Ovary (tissue), 9 donors: ENCODE data around the gene PSKH1. TPM values are rescaled to one million over a fixed set of nuclear protein-coding genes. Genes with fewer than 3 reads are reported as not detected.
"Not testable (repeated sequence)": the region's sequence is repeated elsewhere in the genome, so short reads cannot be mapped to it uniquely, and the experiment has no call there.

ENCODE experiments used
- DNase-seq, 5 donors: peaks; one replicate each; pipeline ENCODE4 v3.0.0-alpha.2; 2019 to 2020
- H3K27ac ChIP-seq, 2 donors: fragments of 200-600 bp; one replicate each; pipeline versions ENCODE4 v1.5.1 to v1.8.0; 2019 to 2022
- H3K27me3 ChIP-seq: fragments of 200-600 bp; one replicate; pipeline ENCODE4 v1.8.0; 2022
- H3K36me3 ChIP-seq: fragments of 200-600 bp; sonication (generic); one replicate; pipeline ENCODE4 v1.5.1; 2019
- H3K4me1 ChIP-seq: one replicate; pipeline ENCODE4 v1.8.1; 2013; ENCODE audit warnings: mild to moderate bottlenecking, moderate library complexity; ENCODE audit not compliant: insufficient read depth
- H3K4me3 ChIP-seq: fragments of 200-600 bp; sonication (generic); one replicate; pipeline ENCODE4 v1.5.1; 2017
- H3K9me3 ChIP-seq, 2 donors: fragments of 200-600 bp in 1 of 2; sonication (generic) in 1 of 2; one replicate each; pipeline versions ENCODE4 v1.5.1 to v1.8.1; 2013 to 2019; ENCODE audit warnings: mild to moderate bottlenecking in 1 of 2, moderate library complexity in 1 of 2
- EP300 ChIP-seq: sonication (generic); formaldehyde crosslinking; IDR thresholded peaks from one replicate; pipeline ENCODE4 v1.6.1; 2017; ENCODE audit warnings: antibody characterized with exemption
- POLR2A ChIP-seq: fragments of 450-650 bp; IDR thresholded peaks from one replicate; pipeline ENCODE4 v1.6.1; 2017; ENCODE audit warnings: antibody characterized with exemption, mild to moderate bottlenecking, moderate library complexity
- WGBS, 3 donors: extraction: QIAGEN DNeasy Blood & Tissue Kit in 1 of 3; methylation state at CpG; one replicate each; pipeline versions ENCODE4 v1.1.5 to v1.1.7; 2013 to 2017; 5-methylcytosine and 5-hydroxymethylcytosine counted together
- intact Hi-C, 4 donors: fragments of 100-400 bp; cut with DNase I; formaldehyde crosslinking; loops; one replicate each; pipeline versions ENCODE4 v1.11.0 to v1.15.1; 2022 to 2023
- polyA plus RNA-seq, 2 donors: library from polyadenylated mRNA; stranded (reverse); fragments of 200-250 nt in 1 of 2; fragments of 350-450 nt in 1 of 2; fragmentation: Illumina TruSeq in 1 of 2; extraction: RNeasy Lipid Tissue Mini Kit (QIAGEN cat#74804) in 1 of 2; gene quantifications; one replicate each; pipeline ENCODE4 v1.2.3, GENCODE V29; 2013 to 2014
- total RNA-seq, 7 donors: library from RNA; depleted of rRNA in 2 of 7; stranded (reverse); fragments of >200 nt in 2 of 7; fragmentation: NEBNext Ultra II Directional in 3 of 7; extraction: Animal tissue kit (Norgen Biotek cat#: 25700) in 3 of 7; gene quantifications; one replicate each; pipeline versions ENCODE4 v1.1.0 to v1.2.4, GENCODE V29; 2016 to 2023
- TF ChIP-seq, protein P1 (sequence below), 3 donors: fragments of 450-650 bp in 2 of 3; fragments of 200-600 bp in 1 of 3; IDR thresholded peaks; one replicate each; pipeline versions ENCODE4 v1.5.1 to v1.8.0; 2016 to 2022; ENCODE audit warnings: antibody characterized with exemption in 3 of 3, mild to moderate bottlenecking in 1 of 3
- donor health status: DM: no; HTN: no; CAD: no; lungs with moderate emphysema.
- donor health status: DM: no; HTN: no; CAD: no.
- donor health status: Bipolar disorder and iron deficiency.
- donor health status: DM: yes; HTN: yes; CAD: no.
- donor health status: DM: no; HTN: no; CAD: no.
- donor health status: DM: yes; HTN: yes; CAD: no.

The PSKH1 gene
- total and polyA plus RNA-seq, 9 donors, result 9.6 to 38.9 (median 26.6) TPM

DNA sequence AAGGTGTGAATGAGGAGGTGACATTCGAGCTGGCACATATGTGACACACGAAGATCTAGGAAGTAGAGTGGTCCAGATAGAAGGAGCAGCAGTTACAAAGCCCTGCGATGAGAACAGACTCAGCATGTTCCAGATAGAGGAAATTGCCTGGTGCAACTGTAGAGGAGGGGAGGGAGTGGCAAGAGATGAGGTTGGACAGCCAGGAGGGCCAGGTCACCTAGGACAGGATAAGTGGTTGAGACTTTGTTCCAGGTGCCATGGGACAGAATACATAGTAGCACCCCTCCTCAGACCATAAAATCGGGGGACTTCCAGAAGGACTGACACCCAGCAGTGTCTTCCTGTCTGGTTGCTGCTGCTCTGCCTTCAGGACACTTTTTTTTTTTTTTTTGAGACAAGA, 34.6 kb upstream of the PSKH1 start:
- TF ChIP-seq POLR2A (no peak), EP300 (no peak)
- TF ChIP-seq, protein P1, sequence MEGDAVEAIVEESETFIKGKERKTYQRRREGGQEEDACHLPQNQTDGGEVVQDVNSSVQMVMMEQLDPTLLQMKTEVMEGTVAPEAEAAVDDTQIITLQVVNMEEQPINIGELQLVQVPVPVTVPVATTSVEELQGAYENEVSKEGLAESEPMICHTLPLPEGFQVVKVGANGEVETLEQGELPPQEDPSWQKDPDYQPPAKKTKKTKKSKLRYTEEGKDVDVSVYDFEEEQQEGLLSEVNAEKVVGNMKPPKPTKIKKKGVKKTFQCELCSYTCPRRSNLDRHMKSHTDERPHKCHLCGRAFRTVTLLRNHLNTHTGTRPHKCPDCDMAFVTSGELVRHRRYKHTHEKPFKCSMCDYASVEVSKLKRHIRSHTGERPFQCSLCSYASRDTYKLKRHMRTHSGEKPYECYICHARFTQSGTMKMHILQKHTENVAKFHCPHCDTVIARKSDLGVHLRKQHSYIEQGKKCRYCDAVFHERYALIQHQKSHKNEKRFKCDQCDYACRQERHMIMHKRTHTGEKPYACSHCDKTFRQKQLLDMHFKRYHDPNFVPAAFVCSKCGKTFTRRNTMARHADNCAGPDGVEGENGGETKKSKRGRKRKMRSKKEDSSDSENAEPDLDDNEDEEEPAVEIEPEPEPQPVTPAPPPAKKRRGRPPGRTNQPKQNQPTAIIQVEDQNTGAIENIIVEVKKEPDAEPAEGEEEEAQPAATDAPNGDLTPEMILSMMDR (IDR thresholded peaks at IDR 0.05), result no peak
- Histone ChIP-seq H3K4me1 (peaks cover 19% of the 10 kb centered on the region), H3K4me3 (no peak overlapping the region), H3K36me3 (no peaks in the 10 kb centered on the region), H3K27ac (no peak overlapping the region), H3K9me3 (no peaks in the 10 kb centered on the region), H3K27me3 (no peaks in the 10 kb centered on the region)
- WGBS, 3 donors, result 87 to 89% (median 87%) methylated on average over 4 of the region's 4 CpGs
- intact Hi-C loops, result no loop called here
- no peak for DNase-seq

DNA sequence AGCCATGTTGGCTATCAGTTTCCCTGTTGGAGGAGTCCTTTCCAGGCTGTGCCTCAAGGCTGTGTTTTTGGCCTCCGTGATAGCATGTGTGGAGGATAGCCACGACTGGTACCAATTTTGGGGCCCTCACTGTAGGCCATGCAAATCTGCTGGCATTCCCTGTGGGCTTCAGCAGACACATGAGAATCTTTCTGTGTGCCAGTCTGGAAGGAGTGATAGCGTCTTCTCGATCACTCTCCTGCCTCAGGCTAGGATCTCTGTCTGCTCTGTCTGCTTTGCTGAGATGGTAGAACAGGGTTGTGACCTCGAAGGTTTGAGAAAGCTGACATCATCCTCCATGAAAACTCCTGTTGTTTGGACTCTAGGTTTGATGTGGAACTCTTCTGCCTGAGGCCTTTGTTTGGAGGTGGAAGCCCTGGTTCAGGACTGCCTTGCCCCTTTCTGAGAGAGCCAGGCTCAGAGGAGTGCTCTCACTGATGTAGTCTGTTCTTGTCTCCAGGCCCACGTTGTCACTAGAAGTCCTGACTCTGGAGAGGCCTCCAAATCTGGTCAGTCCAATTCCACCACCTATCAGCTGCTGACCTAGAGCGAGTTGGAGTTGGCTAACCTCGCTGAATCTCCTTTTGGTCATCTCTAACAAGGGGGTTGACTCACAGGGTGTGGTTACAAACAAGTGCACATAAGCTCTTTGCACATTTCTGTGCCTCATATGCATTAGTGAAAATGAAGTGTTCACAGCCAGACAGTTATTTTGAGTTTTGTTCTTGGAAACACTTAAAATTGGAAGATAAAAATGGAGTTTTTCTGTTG, 32.3 kb upstream of the PSKH1 start:
- H3K4me1 ChIP-seq, result peaks cover 10% of the 10 kb centered on the region
- TF ChIP-seq POLR2A, result no peak
- TF ChIP-seq EP300, result no peak
- TF ChIP-seq, protein P1 (IDR thresholded peaks at IDR 0.05), result no peak
- no peak for DNase-seq
- no peak overlapping the region for H3K27ac ChIP-seq
- WGBS, 3 donors, result 81 to 86% (median 81%) methylated on average over 8 of the region's 8 CpGs
- H3K4me3 ChIP-seq, result no peak overlapping the region
- no peaks in the 10 kb centered on the region for H3K9me3 ChIP-seq
- no peaks in the 10 kb centered on the region for H3K36me3 ChIP-seq
- H3K27me3 ChIP-seq, result no peaks in the 10 kb centered on the region
- intact Hi-C loops, result no loop called here

DNA sequence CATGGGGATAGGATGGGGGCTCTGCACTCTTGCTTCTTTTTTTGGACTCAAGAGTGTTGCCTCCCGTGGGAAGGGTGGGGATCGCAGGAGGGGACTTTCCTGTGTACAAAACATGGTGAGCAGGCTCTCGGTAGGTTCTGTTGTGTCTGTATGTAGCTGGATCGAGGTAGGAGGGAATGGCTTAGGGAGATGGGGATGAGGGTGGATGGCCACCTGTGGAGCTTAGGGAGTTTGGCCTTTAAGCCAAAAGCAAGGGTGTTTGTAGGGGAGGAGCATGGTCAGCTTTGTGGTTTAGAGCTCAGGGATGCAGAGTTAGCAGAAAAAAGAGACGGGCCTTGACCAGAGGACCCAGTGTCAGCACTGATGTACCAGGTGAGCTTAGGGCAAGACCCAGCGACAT, 31.2 kb upstream of the PSKH1 start:
- H3K9me3 ChIP-seq, result no peaks in the 10 kb centered on the region
- TF ChIP-seq, protein P1 (IDR thresholded peaks at IDR 0.05), result no peak
- no peak for TF ChIP-seq POLR2A
- no peak for TF ChIP-seq EP300
- no peaks in the 10 kb centered on the region for H3K27me3 ChIP-seq
- H3K36me3 ChIP-seq, result no peaks in the 10 kb centered on the region
- H3K4me3 ChIP-seq, result no peak overlapping the region
- no peak overlapping the region for H3K27ac ChIP-seq
- H3K4me1 ChIP-seq, result peaks cover 9% of the 10 kb centered on the region
- DNase-seq, result no peak
- 85 to 87% (median 86%) methylated on average over 6 of the region's 6 CpGs for WGBS, 3 donors
- intact Hi-C loops, result no loop called here

DNA sequence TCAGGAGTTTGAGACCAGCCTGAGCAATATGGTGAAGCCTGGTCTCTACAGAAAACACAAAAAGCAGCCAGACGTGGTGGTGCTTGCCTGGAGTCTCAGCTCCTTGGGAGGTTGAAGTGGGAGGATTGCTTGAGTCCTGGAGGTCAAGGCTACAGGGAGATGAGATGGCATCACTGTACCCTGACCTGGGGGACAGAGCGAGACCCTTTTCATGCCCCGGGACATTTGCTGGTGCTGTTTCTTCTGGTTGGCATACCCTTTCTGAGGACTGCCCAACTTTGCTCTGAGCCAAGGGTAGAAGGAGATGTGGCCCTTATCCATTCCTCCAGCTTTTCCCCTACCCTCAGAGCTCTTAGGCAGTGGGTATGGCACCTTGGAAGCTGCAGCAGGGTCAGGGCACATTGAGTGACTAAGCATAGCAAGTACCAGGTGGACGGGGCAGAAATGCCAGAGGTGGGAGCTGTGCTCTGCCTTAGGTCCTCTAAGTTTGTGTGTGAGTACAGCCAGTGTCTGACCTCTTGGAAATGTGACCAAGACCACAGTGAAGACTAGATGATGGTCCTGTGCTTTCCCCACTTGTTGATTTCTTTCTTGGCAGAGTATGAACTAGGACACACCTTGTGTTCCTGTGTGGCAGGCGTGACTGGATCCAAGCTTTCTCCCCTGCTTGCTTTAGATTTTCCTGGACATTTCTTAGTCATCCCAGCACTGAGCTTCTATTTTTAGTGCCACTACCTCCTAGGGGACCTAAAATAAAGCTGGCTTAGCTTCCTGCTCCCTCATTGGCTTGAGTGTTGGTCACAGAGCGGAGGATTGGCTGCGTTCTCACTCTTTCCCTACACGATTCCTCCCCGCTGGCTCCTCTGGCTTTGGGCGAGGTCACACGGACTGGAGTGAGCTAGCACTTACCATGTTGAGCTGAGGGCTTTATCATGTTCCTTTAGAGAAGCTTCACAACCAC, 30.2 kb upstream of the PSKH1 start:
- Histone ChIP-seq H3K27me3 (no peaks in the 10 kb centered on the region), H3K4me1 (peaks cover 3% of the 10 kb centered on the region), H3K27ac (no peak overlapping the region), H3K4me3 (no peak overlapping the region), H3K9me3 (no peaks in the 10 kb centered on the region), H3K36me3 (no peaks in the 10 kb centered on the region)
- WGBS, 3 donors, result 74 to 79% (median 74%) methylated on average over 11 of the region's 11 CpGs
- intact Hi-C loops, result no loop called here
- peak in 1 of 5 donors; percentile 43 for DNase-seq
- no peak for TF ChIP-seq EP300
- no peak for TF ChIP-seq POLR2A
- TF ChIP-seq, protein P1 (IDR thresholded peaks at IDR 0.05), result no peak

DNA sequence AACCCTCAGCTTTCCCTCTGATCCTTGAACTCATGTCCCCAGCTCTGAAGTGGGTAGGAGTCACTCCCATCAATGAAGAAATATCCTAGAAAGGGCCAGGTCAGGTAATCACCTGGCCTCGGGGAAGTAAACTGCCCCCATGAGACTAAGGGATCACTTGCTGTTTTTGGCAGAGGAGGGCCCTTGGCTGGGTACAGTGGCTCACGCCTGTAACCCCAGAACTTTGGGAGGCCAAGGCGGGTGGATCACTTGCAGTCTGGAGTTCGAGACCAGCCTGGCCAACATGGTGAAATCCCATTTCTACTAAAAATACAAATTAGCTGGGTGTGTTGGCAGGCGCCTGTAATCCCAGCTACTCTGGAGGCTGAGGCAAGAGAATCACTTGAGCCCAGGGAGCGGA, 29.0 kb upstream of the PSKH1 start:
- H3K4me3 ChIP-seq, H3K4me1 ChIP-seq, H3K36me3 ChIP-seq, H3K9me3 ChIP-seq, intact Hi-C loops, H3K27ac ChIP-seq, DNase-seq, H3K27me3 ChIP-seq: not testable (repeated sequence)
- 86 to 96% (median 90%) methylated on average over 4 to 6 of the region's 6 CpGs for WGBS, 3 donors
